ENCODE data around the gene ST6GALNAC3. TPM values are rescaled to one million over a fixed set of nuclear protein-coding genes. Genes with fewer than 3 reads are reported as not detected.

Gene ST6GALNAC3
- total RNA-seq, 6 experiments from 2014 or later, result 1.00 to 1.7 (median 1.2) TPM

DNA sequence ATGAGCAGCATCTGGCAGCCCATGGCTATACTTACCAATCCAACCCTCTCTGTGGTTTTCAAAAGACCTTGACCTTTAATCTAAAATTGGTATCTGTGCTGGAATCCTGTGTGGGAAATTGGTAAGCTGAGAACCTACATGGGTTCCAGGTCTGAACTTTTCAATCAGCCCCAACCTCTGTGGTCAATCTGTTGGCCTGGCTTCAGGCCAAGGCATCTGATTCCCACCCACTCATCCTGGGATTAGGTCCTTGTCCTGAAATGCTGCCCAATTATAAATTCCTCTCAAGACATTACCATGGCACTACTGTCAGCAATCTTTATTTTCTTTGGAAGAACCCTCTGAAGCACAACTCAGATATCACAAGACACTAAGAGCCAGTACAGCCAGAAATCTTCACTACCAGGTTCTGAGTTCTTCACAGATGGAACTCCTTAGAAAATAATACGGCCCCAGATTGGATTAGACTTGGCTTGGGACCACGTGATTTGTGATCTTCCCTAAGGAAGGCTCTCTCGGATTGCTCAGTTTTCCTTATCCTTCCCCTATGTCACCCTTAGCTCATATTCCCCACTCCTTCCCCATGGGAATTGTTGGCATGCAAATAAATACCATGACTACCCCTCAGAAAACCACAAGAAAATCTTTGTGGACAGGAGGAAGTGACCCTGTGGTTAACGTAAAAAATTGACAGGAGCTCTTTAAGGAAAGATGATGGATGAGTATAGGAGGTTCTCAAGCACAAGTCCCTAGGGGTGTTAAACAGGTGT lies 584.8 kb downstream of the ST6GALNAC3 start:
- Mint-ChIP-seq H3K9me3 (peaks cover 45% of the 10 kb centered on the region), H3K36me3 (ENCODE audit: low read depth) (no peaks in the 10 kb centered on the region), H3K27me3 (ENCODE audit: insufficient read depth) (no peaks in the 10 kb centered on the region; the same call in 1 of the 2 replicates), H3K4me1 (ENCODE audit: low read depth) (no peaks in the 10 kb centered on the region), H3K4me3 (no peak overlapping the region), H3K27ac (no peak overlapping the region)
- no peak for DNase-seq
- TF ChIP-seq, protein P1, sequence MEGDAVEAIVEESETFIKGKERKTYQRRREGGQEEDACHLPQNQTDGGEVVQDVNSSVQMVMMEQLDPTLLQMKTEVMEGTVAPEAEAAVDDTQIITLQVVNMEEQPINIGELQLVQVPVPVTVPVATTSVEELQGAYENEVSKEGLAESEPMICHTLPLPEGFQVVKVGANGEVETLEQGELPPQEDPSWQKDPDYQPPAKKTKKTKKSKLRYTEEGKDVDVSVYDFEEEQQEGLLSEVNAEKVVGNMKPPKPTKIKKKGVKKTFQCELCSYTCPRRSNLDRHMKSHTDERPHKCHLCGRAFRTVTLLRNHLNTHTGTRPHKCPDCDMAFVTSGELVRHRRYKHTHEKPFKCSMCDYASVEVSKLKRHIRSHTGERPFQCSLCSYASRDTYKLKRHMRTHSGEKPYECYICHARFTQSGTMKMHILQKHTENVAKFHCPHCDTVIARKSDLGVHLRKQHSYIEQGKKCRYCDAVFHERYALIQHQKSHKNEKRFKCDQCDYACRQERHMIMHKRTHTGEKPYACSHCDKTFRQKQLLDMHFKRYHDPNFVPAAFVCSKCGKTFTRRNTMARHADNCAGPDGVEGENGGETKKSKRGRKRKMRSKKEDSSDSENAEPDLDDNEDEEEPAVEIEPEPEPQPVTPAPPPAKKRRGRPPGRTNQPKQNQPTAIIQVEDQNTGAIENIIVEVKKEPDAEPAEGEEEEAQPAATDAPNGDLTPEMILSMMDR (IDR thresholded peaks at IDR 0.05), result no peak

DNA sequence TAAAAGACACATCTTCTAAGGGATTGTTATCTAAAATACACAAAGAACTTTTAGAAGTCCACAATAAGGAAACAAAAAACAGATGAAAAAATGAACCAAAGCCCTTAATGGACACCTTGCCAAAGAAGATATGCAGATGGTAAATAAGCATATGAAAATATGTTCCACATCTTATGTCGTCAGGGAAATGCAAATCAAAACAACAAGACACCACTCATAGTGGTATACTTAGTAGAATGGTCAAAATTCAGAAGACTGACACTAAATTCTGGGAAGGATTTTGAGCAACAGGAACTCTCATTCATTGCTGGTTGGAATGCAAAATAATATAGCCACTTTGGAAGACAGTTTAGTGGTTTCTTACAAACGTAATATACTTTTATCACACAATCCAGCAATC lies 587.0 kb downstream of the ST6GALNAC3 start:
- Mint-ChIP-seq H3K27me3 (ENCODE audit: insufficient read depth) (no peaks in the 10 kb centered on the region; the same call in 1 of the 2 replicates), H3K9me3 (peaks cover 47% of the 10 kb centered on the region), H3K4me3 (no peak overlapping the region), H3K27ac (no peak overlapping the region), H3K36me3 (ENCODE audit: low read depth) (no peaks in the 10 kb centered on the region), H3K4me1 (ENCODE audit: low read depth) (no peaks in the 10 kb centered on the region)
- no peak for DNase-seq
- TF ChIP-seq, protein P1 (IDR thresholded peaks at IDR 0.05), result no peak

DNA sequence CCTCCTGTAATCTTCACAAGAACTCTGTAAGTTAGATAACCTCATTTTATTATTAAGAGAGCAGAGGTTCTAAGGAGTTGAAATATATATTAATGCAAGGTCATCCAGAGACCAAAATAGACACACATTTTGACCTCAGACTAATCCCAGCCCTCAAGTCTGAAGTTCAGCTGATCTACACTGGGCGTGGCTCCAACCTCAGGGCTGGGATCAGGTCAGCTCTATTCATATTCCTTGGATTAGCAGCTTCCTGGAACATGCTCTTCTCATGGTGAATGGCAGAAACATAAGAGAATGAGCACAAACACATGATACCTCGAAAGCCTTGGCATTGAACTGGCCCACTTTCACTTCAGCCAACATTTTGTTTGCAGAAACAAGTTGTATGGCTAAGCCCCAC lies 592.0 kb downstream of the ST6GALNAC3 start:
- Mint-ChIP-seq H3K36me3 (ENCODE audit: low read depth) (no peaks in the 10 kb centered on the region), H3K27me3 (ENCODE audit: insufficient read depth) (no peaks in the 10 kb centered on the region), H3K4me3 (no peak overlapping the region), H3K9me3 (peaks cover 14% of the 10 kb centered on the region), H3K27ac (no peak overlapping the region), H3K4me1 (ENCODE audit: low read depth) (no peaks in the 10 kb centered on the region)
- no peak for DNase-seq
- TF ChIP-seq, protein P1 (IDR thresholded peaks at IDR 0.05), result no peak

DNA sequence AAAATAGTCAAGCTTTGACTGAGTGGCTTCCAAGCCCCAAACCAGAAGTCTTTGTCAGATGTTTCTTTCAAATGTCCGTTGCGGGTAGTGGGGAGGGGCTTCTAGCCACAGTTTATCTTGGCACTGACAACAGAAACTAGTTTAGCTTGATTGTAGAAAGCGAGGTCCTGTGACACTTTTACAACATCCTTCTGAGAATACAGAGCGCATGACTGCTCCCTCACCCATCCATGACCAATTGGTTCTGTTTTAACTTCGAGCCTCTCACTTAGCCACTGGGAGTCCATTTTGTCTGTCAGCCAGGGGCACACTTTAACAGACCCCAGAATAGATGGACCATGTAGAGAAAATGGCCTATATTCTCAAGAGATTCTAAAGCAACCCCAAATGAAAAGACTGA lies 593.5 kb downstream of the ST6GALNAC3 start:
- Mint-ChIP-seq H3K27me3 (ENCODE audit: insufficient read depth) (no peaks in the 10 kb centered on the region), H3K36me3 (ENCODE audit: low read depth) (no peaks in the 10 kb centered on the region), H3K4me1 (ENCODE audit: low read depth) (no peaks in the 10 kb centered on the region), H3K27ac (no peak overlapping the region), H3K4me3 (no peak overlapping the region), H3K9me3 (peaks cover 10% of the 10 kb centered on the region)
- TF ChIP-seq, protein P1 (IDR thresholded peaks at IDR 0.05), result no peak
- DNase-seq, result no peak

DNA sequence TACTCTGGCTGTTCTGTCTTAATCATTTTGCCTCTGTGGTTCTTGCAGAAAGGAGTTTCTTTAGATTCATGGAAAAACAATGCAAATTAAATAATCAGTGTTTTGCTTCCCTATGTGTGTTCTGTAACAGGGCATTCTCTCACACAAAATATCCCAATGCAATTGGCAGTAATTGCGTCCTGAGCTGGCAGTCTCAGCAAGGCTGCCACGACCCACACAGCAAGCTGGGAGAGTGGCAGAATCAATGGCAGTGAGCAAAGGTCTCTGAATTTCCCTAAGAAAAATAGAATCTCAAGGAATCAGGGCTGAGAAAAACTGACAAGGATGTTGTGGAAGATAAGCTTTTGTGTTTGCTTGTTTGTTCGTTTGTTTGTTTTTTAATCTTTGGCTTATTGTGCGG lies 594.6 kb downstream of the ST6GALNAC3 start:
- TF ChIP-seq, protein P1 (IDR thresholded peaks at IDR 0.05), result no peak
- Mint-ChIP-seq H3K9me3 (peaks cover 9% of the 10 kb centered on the region; the same call in 1 of the 2 replicates), H3K27me3 (ENCODE audit: insufficient read depth) (no peaks in the 10 kb centered on the region), H3K4me1 (ENCODE audit: low read depth) (no peaks in the 10 kb centered on the region), H3K4me3 (no peak overlapping the region), H3K27ac (no peak overlapping the region), H3K36me3 (ENCODE audit: low read depth) (no peaks in the 10 kb centered on the region)
- no peak for DNase-seq

Data from HFFc6 (cell line).